ENCODE measurements around the gene ITGB6. TPM values are rescaled to one million over a fixed set of nuclear protein-coding genes. Genes with fewer than 3 reads are reported as not detected.

The ITGB6 gene
- total RNA-seq, 2 donors from 2014 or later = 0.24 TPM; not detected in 1

- no peaks in the 10 kb centered on the region for H3K36me3 ChIP-seq (ENCODE audit: control insufficient read depth, insufficient read depth, low read length)
- H3K9ac ChIP-seq (ENCODE audit: extremely low read depth, low read length, poor library complexity, severe bottlenecking) = no peak overlapping the region
- no peaks in the 10 kb centered on the region for H3K9me3 Mint-ChIP-seq
- H3K27ac Mint-ChIP-seq = no peak overlapping the region
- no peaks in the 10 kb centered on the region for H3K4me1 ChIP-seq (ENCODE audit: control insufficient read depth, insufficient read depth, low read length)
- no peak overlapping the region for H3K27ac ChIP-seq (ENCODE audit: low read depth, low read length)
- TF ChIP-seq, protein P1, sequence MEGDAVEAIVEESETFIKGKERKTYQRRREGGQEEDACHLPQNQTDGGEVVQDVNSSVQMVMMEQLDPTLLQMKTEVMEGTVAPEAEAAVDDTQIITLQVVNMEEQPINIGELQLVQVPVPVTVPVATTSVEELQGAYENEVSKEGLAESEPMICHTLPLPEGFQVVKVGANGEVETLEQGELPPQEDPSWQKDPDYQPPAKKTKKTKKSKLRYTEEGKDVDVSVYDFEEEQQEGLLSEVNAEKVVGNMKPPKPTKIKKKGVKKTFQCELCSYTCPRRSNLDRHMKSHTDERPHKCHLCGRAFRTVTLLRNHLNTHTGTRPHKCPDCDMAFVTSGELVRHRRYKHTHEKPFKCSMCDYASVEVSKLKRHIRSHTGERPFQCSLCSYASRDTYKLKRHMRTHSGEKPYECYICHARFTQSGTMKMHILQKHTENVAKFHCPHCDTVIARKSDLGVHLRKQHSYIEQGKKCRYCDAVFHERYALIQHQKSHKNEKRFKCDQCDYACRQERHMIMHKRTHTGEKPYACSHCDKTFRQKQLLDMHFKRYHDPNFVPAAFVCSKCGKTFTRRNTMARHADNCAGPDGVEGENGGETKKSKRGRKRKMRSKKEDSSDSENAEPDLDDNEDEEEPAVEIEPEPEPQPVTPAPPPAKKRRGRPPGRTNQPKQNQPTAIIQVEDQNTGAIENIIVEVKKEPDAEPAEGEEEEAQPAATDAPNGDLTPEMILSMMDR (conservative IDR thresholded peaks at IDR 0.05) = no peak
- H3K27me3 ChIP-seq (ENCODE audit: control insufficient read depth, insufficient read depth, low read length, poor library complexity, severe bottlenecking) = no peaks in the 10 kb centered on the region
- no peaks in the 10 kb centered on the region for H3K36me3 Mint-ChIP-seq (ENCODE audit: low read depth)
- peaks cover 5% of the 10 kb centered on the region for H3K27me3 Mint-ChIP-seq (ENCODE audit: insufficient read depth)
- no peak overlapping the region for H3K4me3 ChIP-seq (ENCODE audit: low read length)
- H3K4me1 Mint-ChIP-seq = peaks cover 24% of the 10 kb centered on the region
- no peak for DNase-seq
- 88 to 92% methylated on average over 4 to 5 of the region's 5 CpGs for WGBS, 2 experiments (ENCODE audit: insufficient coverage in 1 of 2, insufficient read length in 1 of 2)
- no peak overlapping the region for H3K4me3 Mint-ChIP-seq
- no peaks in the 10 kb centered on the region for H3K9me3 ChIP-seq (ENCODE audit: control insufficient read depth, low read length)
Measured at GRCh38 chr2:160227293-160227915, 27.3 kb upstream of the ITGB6 start.

- peaks cover 29% of the 10 kb centered on the region for H3K4me1 Mint-ChIP-seq
- H3K36me3 ChIP-seq (ENCODE audit: control insufficient read depth, insufficient read depth, low read length) = no peaks in the 10 kb centered on the region
- H3K27me3 ChIP-seq (ENCODE audit: control insufficient read depth, insufficient read depth, low read length, poor library complexity, severe bottlenecking) = no peaks in the 10 kb centered on the region
- H3K27me3 Mint-ChIP-seq (ENCODE audit: insufficient read depth) = peaks cover 5% of the 10 kb centered on the region
- no peak overlapping the region for H3K4me3 ChIP-seq (ENCODE audit: low read length)
- no peaks in the 10 kb centered on the region for H3K9me3 Mint-ChIP-seq
- peaks cover 6% of the 10 kb centered on the region for H3K4me1 ChIP-seq (ENCODE audit: control insufficient read depth, insufficient read depth, low read length)
- 86 to 89% methylated on average over 5 of the region's 5 CpGs for WGBS, 2 experiments (ENCODE audit: insufficient coverage in 1 of 2, insufficient read length in 1 of 2)
- no peak for DNase-seq
- no peaks in the 10 kb centered on the region for H3K9me3 ChIP-seq (ENCODE audit: control insufficient read depth, low read length)
- no peak overlapping the region for H3K9ac ChIP-seq (ENCODE audit: extremely low read depth, low read length, poor library complexity, severe bottlenecking)
- H3K4me3 Mint-ChIP-seq = no peak overlapping the region
- no peaks in the 10 kb centered on the region for H3K36me3 Mint-ChIP-seq (ENCODE audit: low read depth)
- TF ChIP-seq, protein P1 (conservative IDR thresholded peaks at IDR 0.05) = no peak
- no peak overlapping the region for H3K27ac Mint-ChIP-seq
- H3K27ac ChIP-seq (ENCODE audit: low read depth, low read length) = no peak overlapping the region
Measured at GRCh38 chr2:160226367-160226766, 26.3 kb upstream of the ITGB6 start.

DNA sequence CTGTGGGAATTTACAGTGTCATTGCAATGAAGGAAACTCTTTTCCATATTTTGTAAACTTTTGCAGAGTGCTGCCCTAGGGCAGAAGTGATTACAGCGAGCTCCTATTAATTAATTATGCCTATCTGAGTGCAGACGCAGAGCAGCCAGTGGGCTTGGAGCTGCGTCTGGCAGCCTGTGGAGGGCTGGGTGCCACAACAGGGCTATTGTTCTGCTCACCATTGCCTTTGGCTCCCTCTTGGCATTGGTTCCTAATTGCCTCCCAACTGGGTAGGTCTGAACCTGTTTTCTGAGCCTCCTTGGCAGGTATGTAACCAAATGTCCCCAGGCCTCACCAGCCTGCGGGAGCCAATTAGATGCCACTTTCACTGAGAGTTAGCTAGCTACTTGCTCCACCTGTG lies 25.6 kb upstream of the ITGB6 start:
- no peak overlapping the region for H3K4me3 ChIP-seq (ENCODE audit: low read length)
- no peaks in the 10 kb centered on the region for H3K36me3 ChIP-seq (ENCODE audit: control insufficient read depth, insufficient read depth, low read length)
- Mint-ChIP-seq H3K9me3 (no peaks in the 10 kb centered on the region), H3K27ac (no peak overlapping the region), H3K27me3 (ENCODE audit: insufficient read depth) (peaks cover 5% of the 10 kb centered on the region), H3K36me3 (ENCODE audit: low read depth) (no peaks in the 10 kb centered on the region), H3K4me1 (peaks cover 36% of the 10 kb centered on the region), H3K4me3 (no peak overlapping the region)
- H3K27ac ChIP-seq (ENCODE audit: low read depth, low read length) = no peak overlapping the region
- no peaks in the 10 kb centered on the region for H3K27me3 ChIP-seq (ENCODE audit: control insufficient read depth, insufficient read depth, low read length, poor library complexity, severe bottlenecking)
- no peak for DNase-seq
- no peak overlapping the region for H3K9ac ChIP-seq (ENCODE audit: extremely low read depth, low read length, poor library complexity, severe bottlenecking)
- no peaks in the 10 kb centered on the region for H3K9me3 ChIP-seq (ENCODE audit: control insufficient read depth, low read length)
- H3K4me1 ChIP-seq (ENCODE audit: control insufficient read depth, insufficient read depth, low read length) = peaks cover 8% of the 10 kb centered on the region
- TF ChIP-seq, protein P1 (conservative IDR thresholded peaks at IDR 0.05) = no peak
- 92 to 95% methylated on average over 2 to 4 of the region's 4 CpGs for WGBS, 2 experiments (ENCODE audit: insufficient coverage in 1 of 2, insufficient read length in 1 of 2)
